H1 (cell line): Measurements from ENCODE around the gene MGST2. TPM values are rescaled to one million over a fixed set of nuclear protein-coding genes. Genes with fewer than 3 reads are reported as not detected.

Experiments used
- CTCF ChIA-PET: fragments of 300-600 bp; sonication (Branson Sonifier 250); formaldehyde crosslinking; loops from one replicate; lab custom pipeline; 2021; ENCODE audit not compliant: partially characterized antibody; lab: Charles Lee
- POLR2A ChIA-PET: fragments of 300-600 bp; sonication (Branson Sonifier 250); formaldehyde crosslinking; loops from one replicate; lab custom pipeline; 2021; ENCODE audit warnings: inconsistent platforms; ENCODE audit not compliant: partially characterized antibody; lab: Charles Lee
- DNase-seq, 2 experiments: peaks; one replicate each; pipeline versions ENCODE4 v3.0.0 to v3.0.0-alpha.2; 2010 to 2022; ENCODE audit warnings: low spot score in 2 of 2, low read depth in 1 of 2, mixed read lengths in 1 of 2
- FAIRE-seq: peaks from 2 replicates; lab custom pipeline; 2011; peaks lifted over from hg19 to GRCh38; lab: Jason Lieb, UNC
- H2AFZ ChIP-seq: 2 replicates; pipeline ENCODE4 v1.8.1; 2012; ENCODE audit warnings: low read length, inconsistent platforms
- H2AK5ac ChIP-seq: 2 replicates; pipeline ENCODE4 v1.6.1; 2013; ENCODE audit warnings: low read depth, low read length
- H2BK120ac ChIP-seq: replicated peaks from 2 replicates; pipeline ENCODE3; 2013; ENCODE audit warnings: low read depth, low read length, inconsistent platforms
- H2BK12ac ChIP-seq: 2 replicates; pipeline ENCODE4 v1.6.1; 2013; ENCODE audit warnings: low read depth, low read length
- H2BK15ac ChIP-seq: 2 replicates; pipeline ENCODE4 v1.6.1; 2013; ENCODE audit warnings: low read length
- H2BK20ac ChIP-seq: 2 replicates; pipeline ENCODE4 v1.6.1; 2013; ENCODE audit warnings: low read length
- H2BK5ac ChIP-seq: 2 replicates; pipeline ENCODE4 v1.6.1; 2013; ENCODE audit warnings: low read depth, low read length
- H3K14ac ChIP-seq: 2 replicates; pipeline ENCODE4 v1.6.1; 2013; ENCODE audit warnings: inconsistent platforms; ENCODE audit not compliant: insufficient read length
- H3K18ac ChIP-seq: 2 replicates; pipeline ENCODE4 v1.6.1; 2013; ENCODE audit warnings: low read length; ENCODE audit errors: extremely low read depth
- H3K23ac ChIP-seq: 2 replicates; pipeline ENCODE4 v1.6.1; 2013; ENCODE audit warnings: inconsistent platforms; ENCODE audit not compliant: insufficient read length
- H3K23me2 ChIP-seq: 2 replicates; pipeline ENCODE4 v1.6.1; 2013; ENCODE audit warnings: low read depth, low read length
- H3K27ac ChIP-seq: 2 replicates; pipeline ENCODE4 v1.6.1; 2011; ENCODE audit warnings: low read depth, low read length, inconsistent platforms
- H3K27me3 ChIP-seq, 4 experiments: replicated peaks in 1 of 4; 1 replicate in 1 of 4; 2 replicates in 3 of 4; pipeline versions ENCODE4 v1.6.1 to v1.8.1; 2011 to 2013; ENCODE audit warnings: low read length in 3 of 4, mild to moderate bottlenecking in 3 of 4, inconsistent platforms in 2 of 4, mixed read lengths in 2 of 4, moderate library complexity in 1 of 4; ENCODE audit not compliant: control insufficient read depth in 3 of 4, insufficient read depth in 3 of 4; ENCODE audit errors: extremely low read depth in 1 of 4
- H3K36me3 ChIP-seq, 4 experiments: 2 replicates each; pipeline versions ENCODE4 v1.6.1 to v1.8.1; 2011 to 2013; ENCODE audit warnings: mild to moderate bottlenecking in 4 of 4, low read length in 3 of 4, moderate library complexity in 2 of 4, control low read depth in 1 of 4, inconsistent platforms in 1 of 4; ENCODE audit not compliant: insufficient read depth in 4 of 4, control insufficient read depth in 2 of 4
- H3K4ac ChIP-seq: replicated peaks from 2 replicates; pipeline ENCODE3; 2013; ENCODE audit warnings: low read length, low read depth, mixed read lengths, inconsistent platforms; ENCODE audit not compliant: insufficient read length
- H3K4me1 ChIP-seq, 4 experiments: replicated peaks in 1 of 4; 1 replicate in 1 of 4; 2 replicates in 3 of 4; pipeline versions ENCODE4 v1.6.1 to v1.8.1; 2011 to 2013; ENCODE audit warnings: low read length in 3 of 4, inconsistent platforms in 2 of 4, mixed read lengths in 1 of 4; ENCODE audit not compliant: insufficient read depth in 4 of 4, control insufficient read depth in 3 of 4
- H3K4me2 ChIP-seq, 2 experiments: 2 replicates each; pipeline versions ENCODE4 v1.6.1 to v1.8.1; 2011 to 2013; ENCODE audit warnings: low read depth in 2 of 2, low read length in 2 of 2, control low read depth in 1 of 2, inconsistent platforms in 1 of 2, mild to moderate bottlenecking in 1 of 2; ENCODE audit not compliant: insufficient read depth in 1 of 2
- H3K4me3 ChIP-seq, 4 experiments: fragments of 200-600, 300-600 bp in 1 of 4; sonication (generic), shearing (Covaris generic), sonication (Bioruptor Twin) in 1 of 4; 2 replicates each; pipeline versions ENCODE4 v1.5.1 to v1.8.1; 2011 to 2016; ENCODE audit warnings: low read length in 4 of 4, low read depth in 3 of 4, control low read depth in 2 of 4, inconsistent platforms in 2 of 4, mild to moderate bottlenecking in 2 of 4, mixed read lengths in 1 of 4, moderate library complexity in 1 of 4; ENCODE audit not compliant: insufficient read depth in 2 of 4; ENCODE audit errors: extremely low read depth in 1 of 4
- H3K56ac ChIP-seq: replicated peaks from 2 replicates; pipeline ENCODE3; 2013; ENCODE audit warnings: low read depth, mild to moderate bottlenecking, mixed read lengths, low read length, inconsistent platforms; ENCODE audit not compliant: insufficient read length
- H3K79me1 ChIP-seq: 2 replicates; pipeline ENCODE4 v1.6.1; 2013; ENCODE audit warnings: low read depth, low read length, control low read depth
- H3K79me2 ChIP-seq, 2 experiments: 2 replicates each; pipeline versions ENCODE4 v1.6.1 to v1.8.1; 2012 to 2013; ENCODE audit warnings: low read length in 2 of 2, mild to moderate bottlenecking in 2 of 2, inconsistent platforms in 1 of 2; ENCODE audit not compliant: insufficient read depth in 2 of 2, control insufficient read depth in 1 of 2
- H3K9ac ChIP-seq, 4 experiments: replicated peaks in 1 of 4; 1 replicate in 1 of 4; 2 replicates in 3 of 4; pipeline versions ENCODE4 v1.6.1 to v1.8.1; 2011 to 2013; ENCODE audit warnings: low read depth in 3 of 4, low read length in 3 of 4, control low read depth in 2 of 4, mild to moderate bottlenecking in 2 of 4, moderate library complexity in 2 of 4, inconsistent platforms in 1 of 4; ENCODE audit errors: extremely low read depth in 1 of 4
- H3K9me3 ChIP-seq, 2 experiments: 2 replicates each; pipeline versions ENCODE4 v1.6.1 to v1.8.1; 2012 to 2013; ENCODE audit warnings: mild to moderate bottlenecking in 2 of 2, moderate library complexity in 2 of 2, control low read depth in 1 of 2, inconsistent platforms in 1 of 2, low read depth in 1 of 2, low read length in 1 of 2, mixed read lengths in 1 of 2; ENCODE audit not compliant: insufficient read depth in 2 of 2
- H4K20me1 ChIP-seq, 2 experiments: replicated peaks in 1 of 2; 2 replicates each; pipeline versions ENCODE3 to v1.8.1; 2011 to 2013; ENCODE audit warnings: inconsistent platforms in 2 of 2, low read length in 2 of 2, mild to moderate bottlenecking in 1 of 2; ENCODE audit not compliant: insufficient read depth in 2 of 2, control insufficient read depth in 1 of 2
- H4K5ac ChIP-seq: 2 replicates; pipeline ENCODE4 v1.6.1; 2013; ENCODE audit warnings: low read length, low read depth, mixed read lengths, inconsistent platforms; ENCODE audit not compliant: insufficient read length
- H4K8ac ChIP-seq: 2 replicates; pipeline ENCODE4 v1.8.0; 2013; ENCODE audit warnings: mild to moderate bottlenecking, moderate library complexity, low read length, inconsistent platforms; ENCODE audit not compliant: insufficient read depth; ENCODE audit errors: extremely low read depth
- H4K91ac ChIP-seq: replicated peaks from 2 replicates; pipeline ENCODE3; 2013; ENCODE audit warnings: low read length, mixed read lengths, inconsistent platforms; ENCODE audit not compliant: insufficient read length
- BCL11A ChIP-seq, 2 experiments: IDR thresholded peaks; one replicate each; pipeline ENCODE4 v1.6.1; 2011; ENCODE audit warnings: low read depth in 2 of 2, low read length in 2 of 2, mild to moderate bottlenecking in 2 of 2
- BRCA1 ChIP-seq: IDR thresholded peaks from 2 replicates; pipeline ENCODE4 v1.6.1; 2012; ENCODE audit warnings: low read depth, low read length, improper control_type of control experiment
- CTBP2 ChIP-seq: IDR thresholded peaks from 2 replicates; pipeline ENCODE4 v1.7.0; 2011; ENCODE audit warnings: borderline replicate concordance, mild to moderate bottlenecking, moderate library complexity, mixed read lengths, low read length; ENCODE audit not compliant: insufficient read depth, insufficient read length
- FOSL1 ChIP-seq: IDR thresholded peaks from 2 replicates; pipeline ENCODE4 v1.6.1; 2011; ENCODE audit warnings: mild to moderate bottlenecking, low read depth, low read length, moderate library complexity; ENCODE audit not compliant: insufficient read depth
- JUN ChIP-seq: IDR thresholded peaks from 2 replicates; pipeline ENCODE4 v1.6.1; 2011; ENCODE audit warnings: low read depth, mild to moderate bottlenecking, improper control_type of control experiment, low read length
- KDM1A ChIP-seq: fragments of 200-600, 300-600 bp; sonication (generic); IDR thresholded peaks from 2 replicates; pipeline ENCODE4 v1.7.1; 2016; ENCODE audit warnings: mild to moderate bottlenecking, low read length, borderline replicate concordance
- MAFK ChIP-seq: IDR thresholded peaks from 2 replicates; pipeline ENCODE4 v1.6.1; 2012; ENCODE audit warnings: low read depth, mild to moderate bottlenecking, improper control_type of control experiment, low read length
- NRF1 ChIP-seq: IDR thresholded peaks from 2 replicates; pipeline ENCODE4 v1.6.1; 2011; ENCODE audit warnings: mild to moderate bottlenecking, low read depth, low read length, improper control_type of control experiment
- POU5F1 ChIP-seq: IDR thresholded peaks from 2 replicates; pipeline ENCODE4 v1.6.1; 2011; ENCODE audit warnings: low read depth, mild to moderate bottlenecking, low read length, moderate library complexity
- RAD21 ChIP-seq, 2 experiments: IDR thresholded peaks in 1 of 2; conservative IDR thresholded peaks in 1 of 2; 2 replicates each; pipeline ENCODE4 v1.6.1; 2011; ENCODE audit warnings: low read depth in 2 of 2, low read length in 2 of 2, improper control_type of control experiment in 1 of 2, inconsistent platforms in 1 of 2, mild to moderate bottlenecking in 1 of 2, moderate library complexity in 1 of 2
- TCF12 ChIP-seq: IDR thresholded peaks from 2 replicates; pipeline ENCODE4 v1.6.1; 2011; ENCODE audit warnings: low read depth, mild to moderate bottlenecking, low read length
- YY1 ChIP-seq: IDR thresholded peaks from 2 replicates; pipeline ENCODE4 v1.6.1; 2011; ENCODE audit warnings: low read depth, mild to moderate bottlenecking, low read length
- ZNF274 ChIP-seq: IDR thresholded peaks from 2 replicates; pipeline ENCODE4 v1.7.0; 2012; ENCODE audit warnings: low read length, borderline replicate concordance; ENCODE audit errors: extremely low read depth
- WGBS, 2 experiments: shearing (Covaris generic) in 1 of 2; methylation state at CpG; one replicate each; pipeline versions ENCODE4 v1.1.6 to v1.1.7; 2013 to 2015; ENCODE audit warnings: low lambda C conversion rate in 2 of 2, mixed read lengths in 2 of 2, inconsistent platforms in 1 of 2, low coverage in 1 of 2, missing lambda C conversion rate in 1 of 2; ENCODE audit not compliant: insufficient replicate concordance in 2 of 2, insufficient coverage in 1 of 2, insufficient read length in 1 of 2; ENCODE audit errors: extremely low coverage in 1 of 2, missing lambda C conversion rate in 1 of 2; 5-methylcytosine and 5-hydroxymethylcytosine counted together
- polyA plus RNA-seq, 7 experiments: library from polyadenylated mRNA; depleted of rRNA in 3 of 7; stranded (reverse) in 5 of 7; unstranded in 2 of 7; fragments of >200 nt in 5 of 7; fragments of 200-250 nt in 2 of 7; gene quantifications; 1 replicate in 5 of 7; 2 replicates in 1 of 7; 4 replicates in 1 of 7; pipeline versions ENCODE4 v1.2.1 to v1.2.3, GENCODE V29; 2011 to 2013; ENCODE audit warnings: missing spikeins in 2 of 7, mixed read lengths in 2 of 7
- total RNA-seq: library from RNA; stranded (reverse); fragmentation: NEBNext Ultra II Directional; extraction: Animal tissue kit (Norgen Biotek cat#: 25700); gene quantifications from 2 replicates; pipeline ENCODE4 v1.2.1, GENCODE V29; 2021
- TF ChIP-seq, protein P1 (sequence below): IDR thresholded peaks from 2 replicates; pipeline ENCODE4 v1.6.1; 2011; ENCODE audit warnings: low read depth, mild to moderate bottlenecking, low read length; ENCODE audit not compliant: insufficient read depth

MGST2 gene
- total and polyA plus RNA-seq, 2 of the 8 experiments (the other 6 are each of a cell fraction or from before 2014, with no cell fraction given): 8.0 to 13.6 TPM

- H3K4me2 ChIP-seq: no peak overlapping the region
- CTCF ChIA-PET: interaction anchor here (0.8 to 5.1 kb wide), 10 partner anchors 11 to 133 kb away, joined by 3 to 61 read pairs (median 4); no protein-coding TSS in a partner anchor
- H2BK12ac ChIP-seq: no peak overlapping the region
- TF ChIP-seq TCF12: no peak
- no peak for TF ChIP-seq KDM1A
- TF ChIP-seq, protein P1, sequence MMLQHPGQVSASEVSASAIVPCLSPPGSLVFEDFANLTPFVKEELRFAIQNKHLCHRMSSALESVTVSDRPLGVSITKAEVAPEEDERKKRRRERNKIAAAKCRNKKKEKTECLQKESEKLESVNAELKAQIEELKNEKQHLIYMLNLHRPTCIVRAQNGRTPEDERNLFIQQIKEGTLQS: no peak
- no peak for TF ChIP-seq YY1
- TF ChIP-seq BCL11A (IDR thresholded peaks at IDR 0.05; ENCODE audit: low read depth in 2 of 2, low read length in 2 of 2): no peak
- no peak for TF ChIP-seq NRF1
- no peak for TF ChIP-seq FOSL1
- TF ChIP-seq CTBP2: no peak
- no peak for TF ChIP-seq POU5F1
- TF ChIP-seq RAD21 (IDR thresholded peaks at IDR 0.05 in 1 of 2, conservative IDR thresholded peaks at IDR 0.05 in 1 of 2; ENCODE audit: low read depth in 2 of 2, low read length in 2 of 2): no peak
- no peak for TF ChIP-seq ZNF274
- no peak for TF ChIP-seq BRCA1
- TF ChIP-seq JUN: no peak
- TF ChIP-seq MAFK: no peak
These were observed 34.6 kb upstream of the MGST2 start for GRCh38 chr4:139630991-139631390.

More at GRCh38 chr4:139630991-139631390, 34.6 kb upstream of the MGST2 start:
- Histone ChIP-seq H2AK5ac (no peak overlapping the region), H3K14ac (no peak overlapping the region), H3K79me2 (no peaks in the 10 kb centered on the region), H2BK5ac (no peak overlapping the region), H3K27me3 (peaks cover 10 to 48% (median 39%) of the 10 kb centered on the region in 4 experiments), H3K9ac (no peak overlapping the region), H3K4ac (no peak overlapping the region), H3K9me3 (no peaks in the 10 kb centered on the region), H2BK20ac (no peak overlapping the region), H2BK15ac (no peak overlapping the region), H3K23ac (no peak overlapping the region), H4K20me1 (no peaks in the 10 kb centered on the region), H3K27ac (no peak overlapping the region), H3K36me3 (no peaks in the 10 kb centered on the region), H4K8ac (no peak overlapping the region), H3K4me1 (peaks cover 0 to 12% (median 2%) of the 10 kb centered on the region in 4 experiments; a peak in 5 of 7 replicates), H3K23me2 (no peaks in the 10 kb centered on the region), H4K91ac (no peak overlapping the region), H3K56ac (no peak overlapping the region), H3K18ac (no peak overlapping the region), H4K5ac (no peak overlapping the region), H3K4me3 (no peak overlapping the region), H2AFZ (no peak overlapping the region), H3K79me1 (no peaks in the 10 kb centered on the region), H2BK120ac (no peak overlapping the region)
- FAIRE-seq (no peak), DNase-seq (no peak)
- 73% methylated on average over 5 of the region's 5 CpGs; no CpG with 5 or more reads in 1 of the 2 experiments for WGBS, 2 experiments
- POLR2A ChIA-PET: interaction anchor here (1.3 kb wide), 1 partner anchor 8 kb away, joined by 4 read pairs; no protein-coding TSS in a partner anchor
